NCI-H1105 (cell line): ENCODE measurements around the gene CSPG5.

ENCODE experiments used
- DNase-seq: peaks from one replicate; lab custom pipeline; 2025; lab: John Stamatoyannopoulos, UW

Gene CSPG5, protein sequence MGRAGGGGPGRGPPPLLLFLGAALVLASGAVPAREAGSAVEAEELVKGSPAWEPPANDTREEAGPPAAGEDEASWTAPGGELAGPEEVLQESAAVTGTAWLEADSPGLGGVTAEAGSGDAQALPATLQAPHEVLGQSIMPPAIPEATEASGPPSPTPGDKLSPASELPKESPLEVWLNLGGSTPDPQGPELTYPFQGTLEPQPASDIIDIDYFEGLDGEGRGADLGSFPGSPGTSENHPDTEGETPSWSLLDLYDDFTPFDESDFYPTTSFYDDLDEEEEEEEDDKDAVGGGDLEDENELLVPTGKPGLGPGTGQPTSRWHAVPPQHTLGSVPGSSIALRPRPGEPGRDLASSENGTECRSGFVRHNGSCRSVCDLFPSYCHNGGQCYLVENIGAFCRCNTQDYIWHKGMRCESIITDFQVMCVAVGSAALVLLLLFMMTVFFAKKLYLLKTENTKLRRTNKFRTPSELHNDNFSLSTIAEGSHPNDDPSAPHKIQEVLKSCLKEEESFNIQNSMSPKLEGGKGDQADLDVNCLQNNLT

DNA sequence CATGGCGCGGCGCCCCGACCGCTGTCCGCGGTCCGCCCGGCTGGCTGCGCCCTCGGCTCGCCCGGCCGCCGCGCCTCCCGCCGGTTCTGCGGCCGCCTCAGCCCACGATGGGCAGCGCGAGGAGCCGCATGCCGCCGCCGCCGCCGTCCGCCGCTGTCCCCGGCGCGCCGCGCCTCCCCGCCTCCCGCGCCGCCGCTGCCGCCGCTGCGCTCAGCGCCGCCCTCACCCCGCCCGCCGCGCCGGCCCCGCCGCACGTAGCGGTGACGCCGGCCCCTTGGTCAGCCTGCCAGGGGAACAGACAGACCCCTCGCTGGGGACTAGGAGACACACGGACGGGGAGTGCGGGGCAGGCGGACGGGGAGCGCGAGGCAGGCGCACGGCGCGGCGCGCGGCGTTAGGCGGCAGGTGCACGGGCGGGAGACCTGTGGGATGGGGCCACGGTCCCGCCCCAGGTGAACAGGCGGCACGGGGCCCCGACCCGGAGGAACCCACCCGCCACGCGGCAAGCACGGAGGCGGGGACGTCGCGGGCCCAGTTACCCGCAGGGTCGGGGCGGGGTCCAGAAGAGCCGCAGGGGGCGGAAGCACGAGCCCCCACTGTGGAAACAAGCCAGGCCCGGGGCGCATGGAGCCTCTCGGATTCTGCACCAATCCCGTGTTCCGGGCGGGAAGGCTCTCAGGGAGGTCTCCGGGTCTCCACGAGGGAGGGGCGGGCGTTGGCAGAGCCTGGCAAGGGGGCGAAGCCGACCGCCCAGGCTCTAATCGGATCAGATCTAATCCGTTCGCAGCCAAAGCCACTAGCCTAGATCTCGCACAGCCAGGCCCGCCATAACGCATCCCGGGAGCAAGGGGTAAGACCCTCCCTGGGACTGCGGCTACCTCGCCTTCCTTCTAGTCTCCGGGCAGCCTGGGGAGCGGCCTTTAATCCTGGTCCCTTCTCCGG is at the start of gene CSPG5:
Gene CSPG5, minus strand, starts transcription at position 175 of the 942 bp plus-strand sequence. Its CDS starts 172 bp downstream, at position 3.
- DNase-seq = no peak

DNA sequence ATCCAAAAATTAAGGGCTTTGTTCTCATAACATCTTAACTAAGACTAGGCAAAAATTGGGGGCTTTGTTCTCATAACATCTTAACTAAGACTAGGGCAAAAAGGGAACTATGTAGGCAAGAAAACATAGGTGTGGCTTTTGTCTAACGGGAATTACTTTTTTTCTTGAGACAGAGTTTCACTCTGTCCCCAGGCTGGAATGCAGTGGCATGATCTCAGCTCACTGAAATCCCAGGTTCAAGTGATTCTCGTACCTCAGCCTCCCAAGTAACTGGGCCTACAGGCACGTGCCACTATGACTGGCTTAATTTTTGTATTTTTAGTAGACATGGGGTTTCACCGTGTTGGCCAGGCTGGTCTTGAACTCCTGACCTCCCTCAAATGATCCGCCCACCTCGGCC is 49.8 kb upstream of the CSPG5 start:
- DNase-seq = no peak

DNA sequence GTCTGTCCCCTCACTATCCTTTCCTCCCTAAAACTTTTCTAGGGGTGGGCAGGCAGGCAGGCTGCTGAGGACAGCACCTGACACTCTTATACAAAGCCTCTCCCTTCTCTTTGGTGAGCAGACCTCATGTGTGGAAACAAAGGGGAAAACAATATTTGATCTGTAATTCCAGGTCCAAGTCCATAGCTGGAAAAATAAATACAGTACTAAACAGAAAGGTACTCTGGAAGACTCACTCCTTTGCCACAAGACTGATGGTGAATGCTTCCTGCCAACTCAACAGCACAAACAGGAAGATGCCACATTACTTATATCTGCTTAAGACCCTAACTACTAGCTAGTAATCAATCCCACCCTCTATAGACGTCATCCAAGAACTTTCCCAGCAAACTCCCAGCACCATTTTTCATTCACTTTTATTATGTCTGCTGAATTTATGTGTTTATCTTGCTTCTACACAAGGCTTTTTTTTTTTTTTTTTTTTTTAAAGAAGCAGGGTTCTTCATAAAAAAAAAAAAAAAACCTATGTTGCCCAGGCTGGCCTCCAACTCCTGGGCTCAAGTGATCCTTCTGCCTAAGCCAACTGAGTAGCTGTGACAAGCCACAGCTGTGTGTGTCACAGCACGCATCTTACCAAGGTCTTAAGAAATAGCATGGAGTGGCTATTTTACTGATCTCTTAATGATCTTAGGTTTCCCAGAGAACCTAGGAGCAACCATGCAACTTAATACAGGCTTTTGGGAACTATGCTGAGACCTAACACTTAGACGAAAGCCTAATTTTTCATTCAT is 44.2 kb upstream of the CSPG5 start:
- DNase-seq = no peak

DNA sequence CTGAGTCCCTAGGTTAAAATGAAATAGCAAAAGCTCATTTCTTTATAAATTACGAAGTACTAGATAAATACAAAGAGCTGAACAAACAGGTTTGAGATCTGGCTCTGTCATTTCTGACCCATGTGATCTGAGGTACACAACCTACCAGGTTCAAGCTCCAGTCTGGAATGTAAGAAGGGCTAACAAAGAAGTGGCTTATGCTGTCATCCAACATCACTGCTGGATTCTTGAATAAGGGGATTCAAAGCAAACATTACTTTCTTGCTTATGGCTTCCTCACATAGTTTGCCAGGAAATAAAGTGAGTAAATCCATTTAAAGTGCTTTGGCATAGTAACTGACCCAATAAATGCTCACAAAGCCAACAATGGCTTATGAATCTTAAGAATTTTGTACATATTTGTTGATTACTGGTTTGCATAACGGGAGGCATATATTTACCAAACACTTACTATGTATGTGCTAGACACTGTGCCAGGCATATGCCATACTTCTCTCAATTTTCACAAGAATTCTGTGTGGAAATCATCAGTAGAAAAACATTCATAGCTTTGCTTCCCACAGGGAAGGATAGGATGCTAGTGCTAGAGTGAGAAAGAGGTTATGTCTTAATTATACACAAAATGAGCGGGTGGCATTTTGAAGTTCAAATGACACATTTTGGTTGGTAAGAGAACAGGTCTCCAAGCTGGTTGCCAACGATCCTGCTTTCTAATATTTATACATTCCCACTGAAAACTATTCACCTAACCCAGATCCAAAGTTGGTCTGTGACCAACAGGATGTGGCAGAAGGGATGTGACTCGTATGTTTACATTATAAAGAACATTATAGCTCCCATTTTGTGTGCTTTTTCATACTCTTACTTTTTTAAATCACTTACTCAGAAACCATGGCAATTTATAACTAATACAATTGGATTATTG is 38.7 kb upstream of the CSPG5 start:
- DNase-seq = no peak

DNA sequence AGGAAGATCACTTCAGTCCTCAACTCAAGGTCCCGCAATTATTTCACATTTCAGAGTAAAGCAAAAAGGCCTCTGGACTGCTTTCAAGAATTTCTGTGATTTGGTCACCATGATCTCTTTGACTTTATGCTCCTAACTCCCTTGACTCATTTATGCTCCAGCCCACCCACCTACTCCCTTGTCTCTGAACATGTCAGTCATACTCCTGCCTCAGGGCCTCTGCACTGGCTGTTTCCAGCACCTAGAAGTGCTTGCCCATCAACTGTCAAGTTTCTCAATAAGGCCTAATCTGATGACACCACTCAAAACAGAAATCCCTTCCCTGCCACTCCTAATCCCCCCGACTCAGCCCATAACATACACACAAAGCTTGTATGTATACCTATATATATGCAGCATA is 36.1 kb upstream of the CSPG5 start:
- no peak for DNase-seq

DNA sequence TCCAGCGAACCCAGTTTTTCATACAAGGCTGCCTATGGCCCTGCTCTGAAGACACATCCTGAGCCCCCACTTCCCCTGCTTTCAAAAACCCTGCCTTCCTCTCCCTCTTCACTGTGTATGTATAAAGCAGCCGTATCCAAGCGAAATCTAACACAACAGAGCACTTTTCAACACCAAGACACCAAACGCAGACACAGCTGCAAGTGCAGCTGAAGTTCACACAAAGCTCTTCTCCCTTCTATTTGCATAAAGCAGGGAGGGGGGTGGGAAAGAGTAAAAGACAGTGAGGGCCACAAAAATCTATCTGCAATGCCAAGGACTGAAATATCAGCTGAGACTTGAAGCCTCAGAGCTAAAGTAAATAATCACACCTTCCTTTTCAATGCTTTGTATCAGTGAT is 35.1 kb upstream of the CSPG5 start:
- DNase-seq = no peak

DNA sequence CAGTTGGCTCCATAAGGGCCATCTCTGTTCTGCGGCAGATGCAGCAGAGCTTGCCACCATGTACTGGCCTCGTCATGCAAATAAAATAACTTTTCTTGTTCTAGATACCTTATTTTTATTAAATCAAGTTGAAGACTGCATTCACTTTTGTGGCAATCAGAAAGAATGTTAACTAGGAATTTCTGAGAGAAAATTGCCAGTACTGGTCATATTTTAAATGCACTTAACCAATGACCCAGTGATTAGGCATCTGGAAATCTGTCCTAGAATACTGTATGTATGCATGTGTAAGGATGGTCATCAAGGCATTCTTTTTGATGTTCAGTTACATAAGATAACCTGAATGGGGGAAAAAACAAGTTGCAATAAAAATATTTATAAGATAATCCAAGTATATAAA is 34.2 kb upstream of the CSPG5 start:
- no peak for DNase-seq

DNA sequence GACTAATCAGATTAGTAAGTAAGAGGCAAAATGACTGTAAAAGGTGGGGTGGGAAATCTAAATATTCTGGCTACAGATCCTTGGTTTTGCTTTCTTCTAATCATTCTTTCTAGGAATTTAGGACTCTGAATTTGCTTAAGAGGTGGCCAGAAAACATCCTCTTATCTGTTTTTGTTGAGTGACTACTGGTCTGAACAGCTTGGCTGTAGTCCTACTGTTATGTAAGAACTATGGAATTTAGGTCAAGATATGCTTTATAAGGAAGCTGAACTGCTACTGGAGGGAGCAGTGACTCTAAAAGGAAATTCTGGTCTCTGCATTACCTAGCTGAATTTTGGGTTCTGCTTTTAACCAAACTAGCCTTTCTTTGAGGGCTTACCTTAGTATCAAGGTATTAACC is 33.5 kb upstream of the CSPG5 start:
- DNase-seq = no peak

DNA sequence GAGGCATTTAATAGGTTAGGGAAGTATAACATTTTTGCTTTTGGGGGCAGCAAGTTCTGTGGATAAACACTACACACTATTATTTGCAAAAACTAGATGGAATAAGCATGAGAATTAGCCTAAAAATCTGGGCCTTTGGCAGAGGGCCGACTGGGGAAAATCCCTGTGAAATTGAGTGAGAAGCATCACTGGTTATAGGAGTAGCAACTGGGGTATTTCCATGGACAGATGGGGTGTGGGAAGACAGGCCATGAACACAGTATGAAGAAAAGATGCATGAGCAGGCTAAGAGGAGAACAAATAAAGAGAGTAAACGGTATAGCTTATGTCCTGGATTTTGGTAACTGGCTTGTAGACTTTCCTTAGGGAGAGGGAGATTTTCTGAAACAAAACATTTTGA is 32.9 kb upstream of the CSPG5 start:
- DNase-seq = no peak

DNA sequence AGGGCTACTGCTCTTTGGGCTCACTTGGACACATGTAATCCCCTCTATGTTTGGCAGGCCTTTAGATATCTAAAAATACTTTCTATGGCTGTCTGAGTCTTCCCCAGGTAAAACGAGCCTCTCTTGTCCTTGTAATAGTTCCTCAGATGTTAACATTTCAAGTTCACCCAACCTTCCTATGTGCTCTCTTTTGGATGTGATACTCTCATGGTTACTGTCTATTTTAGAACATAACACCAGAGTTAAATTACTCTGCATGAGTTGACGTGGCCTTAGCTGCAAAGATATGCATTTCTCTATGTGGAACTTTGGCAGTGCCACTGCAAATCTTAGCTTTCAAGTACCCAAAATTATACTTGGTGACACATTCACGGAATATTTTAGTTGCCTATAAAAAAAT is 31.9 kb upstream of the CSPG5 start:
- DNase-seq = no peak

DNA sequence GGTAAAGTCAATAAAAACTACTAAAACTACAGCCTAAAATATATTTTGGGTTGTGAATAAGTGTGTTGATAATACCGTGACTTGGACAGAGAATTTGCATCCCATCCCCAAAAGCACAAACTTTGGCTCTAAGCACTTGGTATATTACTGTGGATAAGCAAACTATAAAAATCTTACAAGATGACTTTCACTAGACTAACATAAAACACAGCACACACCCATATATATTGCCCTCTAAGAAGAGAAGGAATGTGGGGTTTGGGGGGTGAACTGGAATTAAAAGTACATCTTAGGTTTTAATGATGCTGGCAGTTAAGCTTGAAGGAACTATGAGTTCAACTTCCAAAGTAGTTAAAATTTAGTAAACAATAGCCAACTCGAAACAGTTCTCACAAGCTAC is 28.7 kb upstream of the CSPG5 start:
- no peak for DNase-seq

DNA sequence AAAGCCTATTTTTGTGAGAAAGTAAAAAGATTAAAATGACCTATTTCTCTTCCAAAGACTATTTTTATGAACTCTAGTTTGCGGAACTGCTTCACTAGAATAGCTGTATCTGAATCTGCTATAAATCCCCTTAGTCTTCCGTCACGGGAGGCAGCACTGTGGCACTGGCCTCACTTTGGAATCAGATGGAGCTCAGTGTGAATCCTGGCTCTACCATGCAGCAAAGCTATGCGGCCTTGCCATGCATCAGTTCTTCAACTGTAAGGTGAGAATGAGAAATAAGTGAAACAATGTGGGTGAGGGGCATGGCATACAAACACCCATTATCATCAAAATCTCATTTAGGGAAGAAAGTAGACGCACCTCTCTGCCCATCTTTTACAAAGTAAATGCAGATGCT is 27.5 kb upstream of the CSPG5 start:
- no peak for DNase-seq

DNA sequence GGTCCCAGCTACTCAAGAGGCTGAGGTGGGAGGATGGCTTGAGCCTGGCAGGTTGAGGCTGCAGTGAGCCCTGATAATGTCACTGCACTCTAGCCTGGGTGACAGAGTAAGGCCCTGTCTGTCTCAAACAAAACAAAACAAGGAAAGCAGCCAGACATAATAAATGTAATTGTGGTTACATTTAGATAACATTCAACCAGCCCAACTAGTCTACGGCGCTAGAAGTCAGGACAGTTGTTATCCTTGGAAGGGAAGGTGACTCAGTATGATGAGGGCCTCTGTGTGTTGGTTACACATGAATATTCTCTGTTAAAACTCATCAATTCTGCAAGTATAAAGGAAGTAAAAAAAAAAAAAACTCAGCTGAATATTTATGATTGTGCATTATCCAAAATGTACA is 27.0 kb upstream of the CSPG5 start:
- no peak for DNase-seq

DNA sequence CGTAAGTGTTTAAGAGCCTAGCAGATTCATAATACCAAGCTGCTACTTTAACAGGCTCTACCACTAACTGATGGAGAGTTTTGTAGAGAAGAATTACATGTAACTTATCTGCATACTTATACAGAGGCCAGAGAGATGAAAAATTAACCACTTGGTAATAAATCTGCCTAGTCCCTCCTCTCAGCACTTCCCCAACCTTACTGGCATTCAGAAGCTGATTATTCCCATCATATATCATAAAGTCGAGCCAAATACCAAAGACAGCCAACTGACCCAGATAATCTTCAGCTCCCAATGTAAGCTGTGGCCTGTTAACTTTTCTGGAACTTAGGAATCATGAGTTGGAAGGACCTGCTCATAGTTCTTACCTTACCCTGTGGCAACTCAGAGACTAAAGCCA is 25.5 kb upstream of the CSPG5 start:
- DNase-seq = no peak

DNA sequence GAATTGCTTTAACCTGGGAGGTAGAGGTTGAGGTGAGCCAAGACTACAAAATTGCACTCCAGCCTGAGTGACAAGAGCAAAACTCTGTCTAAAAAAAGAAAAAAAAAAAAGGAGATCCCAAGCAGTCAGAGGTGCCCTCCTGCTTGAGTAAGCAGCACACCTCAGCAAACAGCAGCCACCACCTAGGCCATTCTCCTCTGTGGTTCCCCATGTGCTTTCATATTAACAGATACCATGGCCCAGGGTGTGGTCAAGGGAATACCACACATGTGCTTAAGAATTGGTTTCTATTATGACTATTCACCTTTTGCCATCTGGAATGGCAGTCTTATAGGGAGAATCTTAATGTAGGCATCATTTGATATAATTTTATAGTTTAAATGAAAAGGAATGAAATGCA is 24.7 kb upstream of the CSPG5 start:
- DNase-seq = no peak

DNA sequence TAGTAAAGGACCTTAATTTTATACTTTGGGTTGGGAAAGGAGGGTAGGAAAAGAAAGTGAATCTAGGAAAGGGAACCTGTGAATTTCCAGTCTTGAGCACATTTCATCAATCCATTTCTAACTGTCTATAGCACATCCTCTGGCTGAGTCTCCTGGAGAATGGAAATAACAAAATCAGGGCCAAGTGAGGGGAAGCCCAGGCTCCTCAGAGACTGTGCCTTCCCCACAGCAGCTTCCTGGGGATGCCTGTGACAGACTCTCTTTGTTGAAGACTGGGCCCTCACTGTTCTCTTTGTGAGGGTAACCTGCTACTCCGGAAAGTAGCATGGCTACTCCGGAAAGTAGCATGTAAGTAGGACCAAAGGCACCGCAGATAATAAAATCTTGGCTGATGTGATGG is 22.6 kb upstream of the CSPG5 start:
- DNase-seq = no peak

DNA sequence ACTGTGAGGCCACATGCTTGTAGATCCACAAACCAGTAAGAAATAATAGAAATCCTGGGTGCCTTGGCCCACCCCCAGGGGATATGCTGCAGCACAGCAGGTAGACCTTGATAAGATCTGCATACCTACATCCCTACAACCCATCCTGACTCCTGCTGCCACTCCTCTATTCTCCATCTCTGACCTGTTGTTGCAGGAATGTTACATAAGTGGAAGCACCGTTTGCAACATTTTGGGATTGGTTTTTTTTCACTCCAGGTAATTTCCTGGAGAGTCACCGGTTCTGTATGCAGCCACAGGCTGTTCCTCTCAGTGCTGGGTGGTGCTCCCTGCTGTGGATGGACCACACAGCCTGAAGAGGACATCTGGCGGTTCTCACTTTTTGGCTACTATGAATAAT is 16.1 kb upstream of the CSPG5 start:
- DNase-seq = no peak

DNA sequence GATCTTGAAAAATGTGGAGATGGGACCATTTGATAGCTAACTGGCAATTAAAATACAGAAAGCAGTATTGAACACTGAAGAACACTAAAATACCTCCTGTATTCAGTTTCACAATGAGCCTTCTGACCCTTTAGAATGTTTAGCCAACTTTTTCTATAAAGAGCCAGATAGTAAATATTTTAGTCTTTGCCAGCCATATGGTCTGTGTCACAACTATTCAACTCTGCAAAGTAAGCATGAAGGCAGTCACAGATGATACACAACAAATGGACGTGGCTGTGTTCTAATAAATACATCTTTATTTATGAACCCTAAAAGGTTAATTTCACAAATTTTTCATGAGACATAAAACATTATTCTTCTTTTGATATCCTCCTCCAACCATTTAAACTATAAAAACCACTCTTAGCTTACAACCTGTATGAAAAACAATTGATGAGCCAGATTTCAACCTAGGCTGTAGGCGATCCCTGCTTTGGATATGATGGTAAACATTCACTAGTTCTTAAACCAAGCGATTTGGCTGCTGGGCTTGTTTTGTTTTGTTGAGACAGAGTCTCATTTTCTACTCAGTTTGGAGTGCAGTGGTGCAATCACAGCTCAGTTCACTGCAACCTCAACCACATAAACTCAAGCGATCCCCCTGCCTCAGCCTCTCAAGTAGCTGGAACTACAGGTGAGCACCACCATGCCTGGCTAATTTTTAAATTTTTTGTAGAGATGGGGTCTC is 13.6 kb upstream of the CSPG5 start:
- no peak for DNase-seq

DNA sequence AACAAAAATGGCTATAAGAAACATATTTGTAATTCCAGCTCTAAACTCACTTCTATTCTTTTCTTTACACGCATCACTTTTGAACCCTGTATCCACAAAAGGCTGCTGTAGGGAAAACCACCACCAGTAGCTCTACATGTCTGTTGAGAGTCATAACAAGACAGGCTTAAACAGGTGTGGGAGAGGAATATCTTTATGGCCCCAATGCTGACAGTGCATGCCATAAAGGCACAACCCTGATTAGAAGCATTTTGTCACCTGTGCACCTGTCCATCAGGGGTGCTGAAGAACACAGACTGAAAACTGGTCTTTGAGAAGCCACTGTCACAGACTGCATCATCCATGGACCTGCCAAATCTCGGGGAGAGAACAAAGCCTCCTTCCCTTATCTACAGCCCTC is 11.6 kb upstream of the CSPG5 start:
- DNase-seq = no peak

DNA sequence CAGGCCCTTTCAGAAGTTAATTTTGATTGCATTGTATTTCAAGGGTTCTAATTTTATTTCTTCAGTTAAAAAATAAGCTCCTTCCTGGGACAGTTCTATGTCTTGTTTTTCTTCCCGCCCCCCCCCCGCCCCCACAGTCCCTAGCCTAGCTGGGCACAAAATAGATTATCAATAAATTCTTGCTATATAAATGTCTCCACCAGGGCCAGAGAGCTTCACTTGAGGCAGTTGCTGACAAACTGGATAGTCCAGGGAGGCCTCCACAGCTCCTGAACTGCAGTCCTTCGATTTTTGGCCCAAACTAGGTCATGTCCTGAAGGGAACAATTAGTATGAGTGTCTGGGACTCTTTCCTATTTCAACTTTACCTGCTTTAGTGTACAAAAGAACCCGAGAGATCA is 9.9 kb upstream of the CSPG5 start:
- no peak for DNase-seq
